ENCODE measurements around the gene DACH1.

- TF ChIP-seq CTCF (IDR thresholded peaks at IDR 0.05) (no peak), POLR2A (IDR thresholded peaks at IDR 0.05) (no peak), EP300 (IDR thresholded peaks at IDR 0.05) (no peak)
Measured at GRCh38 chr13:71786875-71787274, 80.1 kb downstream of the DACH1 start.

Measured in tibial nerve (tissue), 4 donors.